Nephron progenitor cell (in vitro differentiated cells): ENCODE data around the gene HS3ST4.
A peak's percentile ranks its signal among the peaks of the same experiment; 100 is the strongest.

ENCODE experiments used
- DNase-seq: peaks from one replicate; pipeline ENCODE4 v3.0.0; 2021
- H3K27ac Mint-ChIP-seq: 2 replicates; pipeline ENCODE4 v1.8.0; 2021; ENCODE audit warnings: mild to moderate bottlenecking, moderate library complexity, mixed read lengths
- H3K27me3 Mint-ChIP-seq: 2 replicates; pipeline ENCODE4 v1.8.0; 2021; ENCODE audit warnings: mild to moderate bottlenecking, low read depth, mixed read lengths; ENCODE audit not compliant: poor library complexity
- H3K36me3 Mint-ChIP-seq: 2 replicates; pipeline ENCODE4 v1.8.0; 2021; ENCODE audit warnings: low read depth, mixed read lengths
- H3K4me1 Mint-ChIP-seq: 2 replicates; pipeline ENCODE4 v1.8.0; 2021; ENCODE audit warnings: mixed read lengths
- H3K4me3 Mint-ChIP-seq: 2 replicates; pipeline ENCODE4 v1.8.0; 2021; ENCODE audit warnings: mild to moderate bottlenecking, moderate library complexity, mixed read lengths
- H3K9me3 Mint-ChIP-seq: 2 replicates; pipeline ENCODE4 v1.8.0; 2021; ENCODE audit warnings: mild to moderate bottlenecking, moderate library complexity, mixed read lengths
- TF ChIP-seq, protein P1 (sequence below): fragments of 200-600 bp; sonication (generic); IDR thresholded peaks from 2 replicates; pipeline ENCODE4 v1.5.0; 2021; ENCODE audit warnings: antibody characterized with exemption

The HS3ST4 gene

DNA sequence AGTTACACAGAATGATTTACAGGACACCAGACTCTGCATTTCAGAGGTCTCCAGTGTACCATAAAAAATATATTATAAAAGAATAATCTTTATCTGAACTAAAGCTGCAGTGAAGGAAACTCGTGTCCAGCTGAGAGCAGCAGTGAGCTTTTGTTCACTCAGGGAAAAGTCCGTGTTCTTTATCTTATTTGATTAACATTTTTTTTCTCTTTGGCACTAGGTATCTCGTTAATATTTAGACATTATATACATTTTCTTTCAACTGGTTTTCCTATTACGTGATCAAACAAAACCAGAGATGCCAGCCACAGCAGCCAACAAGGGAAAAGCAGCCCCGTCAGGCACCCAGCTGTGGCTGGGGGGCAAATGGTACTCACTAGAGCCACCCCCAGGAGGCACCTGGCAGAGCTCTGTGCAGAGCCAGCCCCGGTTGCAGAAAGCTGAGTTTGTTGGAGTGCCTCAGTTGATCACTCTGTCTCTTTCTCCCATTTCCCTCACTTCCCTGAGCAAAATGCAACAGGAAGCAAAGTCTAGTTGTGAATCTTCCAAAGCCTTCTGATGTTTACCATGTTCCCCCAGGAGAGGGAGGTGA lies 1.1 kb upstream of the HS3ST4 start:
- peak overlapping the region; percentile 88 for H3K4me3 Mint-ChIP-seq
- peaks cover 39% of the 10 kb centered on the region for H3K4me1 Mint-ChIP-seq
- no peaks in the 10 kb centered on the region for H3K36me3 Mint-ChIP-seq
- no peak overlapping the region for H3K27ac Mint-ChIP-seq
- no peak for DNase-seq
- H3K9me3 Mint-ChIP-seq: no peaks in the 10 kb centered on the region
- peaks cover 45% of the 10 kb centered on the region for H3K27me3 Mint-ChIP-seq
- TF ChIP-seq, protein P1, sequence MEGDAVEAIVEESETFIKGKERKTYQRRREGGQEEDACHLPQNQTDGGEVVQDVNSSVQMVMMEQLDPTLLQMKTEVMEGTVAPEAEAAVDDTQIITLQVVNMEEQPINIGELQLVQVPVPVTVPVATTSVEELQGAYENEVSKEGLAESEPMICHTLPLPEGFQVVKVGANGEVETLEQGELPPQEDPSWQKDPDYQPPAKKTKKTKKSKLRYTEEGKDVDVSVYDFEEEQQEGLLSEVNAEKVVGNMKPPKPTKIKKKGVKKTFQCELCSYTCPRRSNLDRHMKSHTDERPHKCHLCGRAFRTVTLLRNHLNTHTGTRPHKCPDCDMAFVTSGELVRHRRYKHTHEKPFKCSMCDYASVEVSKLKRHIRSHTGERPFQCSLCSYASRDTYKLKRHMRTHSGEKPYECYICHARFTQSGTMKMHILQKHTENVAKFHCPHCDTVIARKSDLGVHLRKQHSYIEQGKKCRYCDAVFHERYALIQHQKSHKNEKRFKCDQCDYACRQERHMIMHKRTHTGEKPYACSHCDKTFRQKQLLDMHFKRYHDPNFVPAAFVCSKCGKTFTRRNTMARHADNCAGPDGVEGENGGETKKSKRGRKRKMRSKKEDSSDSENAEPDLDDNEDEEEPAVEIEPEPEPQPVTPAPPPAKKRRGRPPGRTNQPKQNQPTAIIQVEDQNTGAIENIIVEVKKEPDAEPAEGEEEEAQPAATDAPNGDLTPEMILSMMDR: no peak

GRCh38 chr16:25692351-25692741 lies 587 bp downstream of the HS3ST4 start:
- H3K4me3 Mint-ChIP-seq: peak overlapping the region; percentile 67
- H3K36me3 Mint-ChIP-seq: no peaks in the 10 kb centered on the region
- TF ChIP-seq, protein P1: no peak
- H3K9me3 Mint-ChIP-seq: no peaks in the 10 kb centered on the region
- H3K4me1 Mint-ChIP-seq: peaks cover 31% of the 10 kb centered on the region
- H3K27me3 Mint-ChIP-seq: peaks cover 49% of the 10 kb centered on the region
- no peak overlapping the region for H3K27ac Mint-ChIP-seq
- peak; percentile 59 for DNase-seq

DNA sequence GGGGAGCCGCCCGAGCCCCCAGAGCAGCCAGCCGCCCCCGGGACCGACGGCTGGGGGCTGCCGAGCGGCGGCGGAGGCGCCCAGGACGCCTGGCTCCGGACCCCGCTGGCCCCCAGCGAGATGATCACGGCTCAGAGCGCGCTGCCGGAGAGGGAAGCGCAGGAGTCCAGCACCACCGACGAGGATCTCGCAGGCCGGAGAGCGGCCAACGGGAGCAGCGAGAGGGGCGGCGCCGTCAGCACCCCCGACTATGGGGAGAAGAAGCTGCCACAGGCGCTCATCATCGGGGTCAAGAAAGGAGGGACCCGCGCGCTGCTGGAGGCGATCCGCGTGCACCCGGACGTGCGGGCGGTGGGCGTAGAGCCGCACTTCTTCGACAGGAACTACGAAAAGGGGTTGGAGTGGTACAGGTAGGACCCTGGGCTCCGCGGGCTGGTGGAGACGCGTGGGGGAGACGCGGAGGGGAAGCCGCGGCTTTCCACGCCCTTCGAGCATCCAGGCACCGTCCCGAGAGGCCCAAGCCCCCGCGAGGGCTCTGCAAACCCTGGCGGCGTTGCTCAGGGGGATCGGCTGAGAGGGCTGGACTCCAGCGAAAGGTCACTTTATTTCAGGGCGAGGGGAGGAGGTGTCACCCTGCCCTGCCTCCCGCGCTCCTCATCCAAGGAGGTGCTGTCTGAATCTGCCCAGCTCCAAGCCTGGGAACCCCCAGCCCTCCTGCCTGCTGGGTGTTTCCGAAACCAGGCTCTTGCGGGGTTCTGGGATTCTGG lies 1.2 kb downstream of the HS3ST4 start:
- H3K27ac Mint-ChIP-seq: no peak overlapping the region
- peaks cover 31% of the 10 kb centered on the region for H3K4me1 Mint-ChIP-seq
- peak; percentile 65 for DNase-seq
- peak overlapping the region; percentile 85 for H3K4me3 Mint-ChIP-seq
- no peaks in the 10 kb centered on the region for H3K36me3 Mint-ChIP-seq
- H3K9me3 Mint-ChIP-seq: no peaks in the 10 kb centered on the region
- H3K27me3 Mint-ChIP-seq: peaks cover 48% of the 10 kb centered on the region
- TF ChIP-seq, protein P1: no peak

GRCh38 chr16:25693631-25694030 lies 1.9 kb downstream of the HS3ST4 start:
- no peak for DNase-seq
- no peaks in the 10 kb centered on the region for H3K36me3 Mint-ChIP-seq
- peak overlapping the region; percentile 85 for H3K4me3 Mint-ChIP-seq
- peaks cover 50% of the 10 kb centered on the region for H3K27me3 Mint-ChIP-seq
- no peak overlapping the region for H3K27ac Mint-ChIP-seq
- H3K9me3 Mint-ChIP-seq: no peaks in the 10 kb centered on the region
- peaks cover 31% of the 10 kb centered on the region for H3K4me1 Mint-ChIP-seq
- TF ChIP-seq, protein P1: no peak

DNA sequence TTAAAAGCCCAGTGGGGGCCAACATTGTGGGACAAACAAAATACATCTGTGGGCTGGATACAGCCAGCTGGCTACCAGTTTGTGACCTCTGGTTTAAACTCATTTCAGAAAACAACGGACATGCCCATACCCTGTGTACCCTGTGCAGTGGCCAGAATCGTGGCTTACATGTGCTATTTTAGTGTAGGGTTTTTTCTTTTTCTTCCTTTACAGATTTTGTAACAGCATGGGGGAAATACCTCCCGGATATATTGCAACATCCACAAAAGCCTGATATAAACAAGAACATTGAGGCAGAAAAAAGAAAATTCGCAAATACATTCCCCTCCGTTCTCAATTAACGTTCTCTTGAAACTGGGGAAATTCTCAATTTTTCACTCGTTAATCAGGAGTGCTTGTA lies 7.3 kb downstream of the HS3ST4 start:
- DNase-seq: no peak
- Mint-ChIP-seq H3K27me3 (peaks cover 24% of the 10 kb centered on the region), H3K4me3 (no peak overlapping the region), H3K27ac (no peak overlapping the region), H3K36me3 (no peaks in the 10 kb centered on the region), H3K4me1 (peaks cover 11% of the 10 kb centered on the region), H3K9me3 (no peaks in the 10 kb centered on the region)
- TF ChIP-seq, protein P1: no peak

- no peak overlapping the region for H3K27ac Mint-ChIP-seq
- peaks cover 9% of the 10 kb centered on the region for H3K27me3 Mint-ChIP-seq
- no peaks in the 10 kb centered on the region for H3K4me1 Mint-ChIP-seq
- H3K9me3 Mint-ChIP-seq: no peaks in the 10 kb centered on the region
- TF ChIP-seq, protein P1: no peak
- no peak for DNase-seq
- H3K4me3 Mint-ChIP-seq: no peak overlapping the region
- H3K36me3 Mint-ChIP-seq: no peaks in the 10 kb centered on the region
Observed at GRCh38 chr16:25700547-25700946, 8.8 kb downstream of the HS3ST4 start.
